Measurements from ENCODE around the gene GREM2.

GREM2 gene

DNA sequence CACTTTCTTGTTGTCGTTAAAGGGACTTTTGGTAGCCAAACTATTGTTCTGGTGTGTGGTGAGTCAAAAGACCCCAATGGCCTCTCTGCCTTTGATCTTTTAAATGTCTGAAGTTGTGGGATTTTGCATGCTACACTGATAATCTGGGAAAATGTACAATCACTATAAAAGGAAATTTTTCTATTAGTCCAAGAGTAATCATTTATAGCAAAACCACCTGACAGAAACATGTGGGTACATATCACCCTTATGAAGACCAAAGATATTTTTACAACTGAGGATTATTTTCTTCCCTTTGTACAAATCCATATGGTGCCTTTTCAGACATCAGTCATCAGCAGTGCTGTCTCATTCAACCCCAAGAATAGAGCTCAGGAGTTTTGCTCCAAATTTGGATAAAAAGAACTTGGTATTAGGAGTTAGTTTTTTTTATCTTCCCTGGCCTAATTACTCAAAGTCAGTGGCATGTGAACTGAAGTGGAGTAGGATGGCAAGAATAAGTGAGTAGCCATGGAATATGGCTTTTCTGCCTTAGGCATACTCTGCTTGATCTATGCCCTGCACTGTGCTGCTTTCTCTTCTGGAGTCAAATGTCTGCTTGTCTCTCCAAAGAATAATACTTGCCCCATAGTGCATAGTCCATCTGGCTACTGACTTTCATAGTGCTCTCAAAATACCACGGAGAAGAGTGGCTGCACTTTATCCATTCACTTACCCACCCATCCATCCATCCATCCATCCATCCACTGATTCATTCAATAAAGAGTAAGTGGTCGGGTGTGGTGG lies 13.5 kb downstream of the GREM2 start:
- FAIRE-seq (no peak), DNase-seq (ENCODE audit: insufficient read length, low spot score) (no peak)
- no peak for TF ChIP-seq POLR2A (IDR thresholded peaks at IDR 0.05; ENCODE audit: low read depth, low read length)

DNA sequence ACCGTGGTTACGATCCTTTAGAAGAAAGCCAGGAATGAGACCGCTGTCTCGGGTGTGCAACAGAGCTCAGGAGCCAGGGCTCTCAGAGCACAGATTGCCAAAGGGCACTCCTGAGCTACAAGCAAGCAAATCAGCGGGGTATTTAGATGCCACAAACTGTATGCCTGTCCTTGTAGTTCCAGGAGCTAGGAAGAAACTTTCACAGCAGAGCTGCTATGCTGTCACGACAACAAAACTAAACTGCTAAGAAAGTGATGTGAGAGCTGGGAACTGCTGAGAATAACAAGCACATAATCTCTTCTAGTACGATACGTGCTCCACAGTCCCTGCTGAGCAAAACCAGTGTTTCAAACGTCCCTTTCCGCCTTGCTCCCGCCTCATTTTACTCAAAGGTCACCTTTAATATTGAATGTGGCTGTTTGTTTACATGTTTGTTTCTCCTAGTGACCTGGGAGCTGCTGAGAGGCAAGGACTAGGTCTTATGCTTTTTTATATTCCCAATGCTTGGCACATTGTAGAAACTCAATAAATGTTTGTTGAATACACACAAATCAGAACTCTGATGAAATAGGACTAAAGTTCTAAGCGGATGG lies 14.7 kb downstream of the GREM2 start:
- no peak for DNase-seq (ENCODE audit: insufficient read length, low spot score)
- FAIRE-seq, result no peak
- no peak for TF ChIP-seq POLR2A (IDR thresholded peaks at IDR 0.05; ENCODE audit: low read depth, low read length)

DNA sequence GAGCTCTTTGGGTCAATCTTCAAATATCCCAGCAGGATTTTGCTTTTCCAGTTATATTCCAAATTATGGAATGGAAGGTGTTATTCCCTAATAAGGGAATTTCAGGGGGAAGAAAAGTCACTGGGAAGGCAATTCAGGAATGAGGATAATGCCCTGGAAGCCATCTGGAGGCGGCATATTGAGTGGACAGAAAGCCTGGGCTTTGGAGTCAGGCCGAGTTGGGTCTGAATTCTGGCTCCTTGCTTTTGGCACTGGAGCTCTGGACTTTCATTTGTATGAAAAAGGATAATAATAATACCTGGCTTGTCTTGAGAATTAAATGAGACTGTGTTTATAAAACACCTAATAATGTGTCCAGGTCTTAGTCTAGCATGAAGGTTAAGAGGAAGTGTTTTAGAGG lies 16.5 kb downstream of the GREM2 start:
- DNase-seq (ENCODE audit: insufficient read length, low spot score), result no peak
- no peak for FAIRE-seq
- no peak for TF ChIP-seq POLR2A (IDR thresholded peaks at IDR 0.05; ENCODE audit: low read depth, low read length)

DNA sequence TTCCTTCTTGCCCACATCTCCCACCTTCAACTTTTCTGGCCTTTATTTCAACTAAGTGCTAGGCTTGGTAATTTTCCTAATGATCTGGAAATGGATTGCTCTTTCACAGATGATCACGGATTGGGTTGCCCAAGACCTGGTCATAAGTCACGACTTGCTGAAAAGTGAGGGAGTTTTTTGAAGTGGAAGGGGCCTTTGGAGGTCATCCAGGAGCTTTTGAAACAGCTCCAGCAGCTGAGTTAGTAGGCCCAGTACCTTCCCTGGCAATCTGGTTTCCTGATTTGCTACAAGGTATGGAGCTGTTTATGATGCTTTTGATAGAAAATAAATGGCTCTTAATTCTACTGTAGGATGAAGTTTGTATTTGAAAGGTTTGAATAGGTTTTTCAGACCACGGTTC lies 20.4 kb downstream of the GREM2 start:
- DNase-seq (ENCODE audit: insufficient read length, low spot score), result no peak
- no peak for FAIRE-seq
- TF ChIP-seq POLR2A (IDR thresholded peaks at IDR 0.05; ENCODE audit: low read depth, low read length), result no peak

DNA sequence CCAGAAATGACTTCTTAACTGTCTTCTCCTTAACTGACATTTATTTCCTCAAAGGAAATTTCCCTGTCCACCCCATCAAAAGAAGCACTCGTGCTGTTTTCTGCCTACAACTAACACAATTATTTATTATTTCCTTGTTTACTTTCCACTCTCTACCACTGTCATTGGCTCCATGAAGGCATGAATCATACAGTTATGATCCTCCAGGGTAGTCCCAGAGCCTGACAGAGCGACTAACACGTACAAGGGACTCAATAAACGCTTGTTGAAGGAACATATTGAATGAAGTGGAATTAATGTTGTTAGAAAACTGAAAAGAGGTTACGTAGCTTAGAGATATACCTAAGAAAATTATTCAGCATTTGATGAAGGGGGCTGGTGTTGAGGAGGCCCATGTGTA lies 20.9 kb downstream of the GREM2 start:
- no peak for DNase-seq (ENCODE audit: insufficient read length, low spot score)
- no peak for TF ChIP-seq POLR2A (IDR thresholded peaks at IDR 0.05; ENCODE audit: low read depth, low read length)

DNA sequence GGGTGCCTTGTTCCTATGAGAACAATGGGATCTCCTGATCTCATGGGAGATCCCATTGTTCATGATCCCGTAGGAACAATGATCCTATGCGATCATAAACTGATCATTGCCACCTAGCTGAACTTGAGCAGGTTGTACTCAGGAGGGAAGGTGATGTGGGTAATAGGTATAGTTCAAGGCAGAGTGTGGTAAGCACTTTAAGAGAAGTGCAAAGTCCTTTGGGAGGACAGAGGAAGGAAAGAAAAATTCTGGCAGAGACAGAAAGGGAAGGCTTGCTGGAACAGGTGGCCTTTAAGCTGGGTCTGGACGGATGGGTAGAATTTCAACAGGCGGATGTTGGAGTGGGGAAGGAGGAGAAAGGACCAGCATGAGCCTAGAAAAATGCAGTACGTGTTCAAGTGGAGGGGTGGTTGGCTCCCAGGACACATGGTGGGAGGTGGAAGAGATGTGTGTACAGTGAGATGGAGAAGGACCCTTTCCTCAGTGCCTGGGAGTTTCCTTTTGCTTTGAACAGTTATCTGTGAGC lies 22.3 kb downstream of the GREM2 start:
- no peak for TF ChIP-seq POLR2A (IDR thresholded peaks at IDR 0.05; ENCODE audit: low read depth, low read length)
- FAIRE-seq, result no peak
- DNase-seq (ENCODE audit: insufficient read length, low spot score), result no peak

More for the DNA sequence above, 20.9 kb downstream of the GREM2 start:
- no peak for FAIRE-seq

DNA sequence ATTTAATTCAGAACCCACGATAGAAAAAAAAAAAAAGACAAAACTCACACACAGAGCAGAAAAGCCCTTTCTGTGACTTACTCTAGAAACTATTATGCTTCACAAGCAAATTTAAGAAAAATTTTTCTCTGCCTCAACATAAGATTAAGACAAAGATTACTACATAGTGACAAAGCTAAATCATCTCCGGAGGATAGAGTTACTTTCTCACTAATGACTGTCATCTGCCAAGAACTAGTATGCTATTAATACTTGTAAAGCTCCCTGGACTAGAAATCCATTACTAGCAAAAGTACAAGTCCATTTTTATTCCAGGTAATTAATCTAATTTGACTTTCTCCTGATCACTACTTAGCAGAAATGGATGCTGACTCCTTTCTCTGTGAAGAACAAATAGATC lies 25.9 kb downstream of the GREM2 start:
- TF ChIP-seq POLR2A (IDR thresholded peaks at IDR 0.05; ENCODE audit: low read depth, low read length), result no peak
- DNase-seq (ENCODE audit: insufficient read length, low spot score), result no peak
- FAIRE-seq, result no peak

DNA sequence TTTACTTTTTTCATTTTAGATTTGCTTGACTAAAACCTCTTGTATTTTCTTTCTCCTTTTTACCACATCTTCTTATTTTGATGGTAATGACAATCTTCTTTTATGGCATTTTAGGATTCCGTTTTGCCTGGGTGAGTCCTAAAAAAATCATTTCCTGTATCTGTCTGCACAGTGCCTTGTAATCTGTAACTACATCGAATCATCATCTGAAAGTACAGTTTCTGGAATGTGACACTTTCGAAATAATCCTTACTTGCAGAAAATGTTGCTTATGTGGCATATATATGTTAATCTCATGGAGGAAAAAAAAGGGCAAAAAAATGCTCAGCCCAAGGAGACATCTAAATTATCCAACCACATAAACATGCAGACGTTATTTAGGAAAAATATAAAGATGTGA lies 29.0 kb downstream of the GREM2 start:
- no peak for TF ChIP-seq POLR2A (IDR thresholded peaks at IDR 0.05; ENCODE audit: low read depth, low read length)
- no peak for FAIRE-seq
- DNase-seq (ENCODE audit: insufficient read length, low spot score), result no peak

DNA sequence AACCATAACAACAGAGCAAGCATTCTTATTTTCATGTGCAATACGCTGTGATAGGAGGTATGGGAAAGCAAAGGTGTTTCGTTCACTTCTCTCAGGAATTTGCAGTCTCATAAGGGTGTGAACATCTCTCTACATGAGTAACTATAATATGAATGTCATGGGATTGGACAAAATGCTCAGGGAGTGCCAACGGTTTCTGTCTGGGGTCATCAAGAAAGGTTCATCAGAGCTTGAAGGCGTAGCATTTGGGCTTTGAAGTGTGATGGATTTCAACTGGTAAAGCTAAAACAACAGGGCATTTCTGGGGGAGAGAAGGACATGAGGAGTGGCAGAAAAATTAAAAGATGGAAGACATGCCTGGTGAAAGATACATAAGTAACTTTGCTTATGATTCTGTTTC lies 32.4 kb downstream of the GREM2 start:
- TF ChIP-seq POLR2A (IDR thresholded peaks at IDR 0.05; ENCODE audit: low read depth, low read length), result no peak
- FAIRE-seq (no peak), DNase-seq (ENCODE audit: insufficient read length, low spot score) (no peak)

DNA sequence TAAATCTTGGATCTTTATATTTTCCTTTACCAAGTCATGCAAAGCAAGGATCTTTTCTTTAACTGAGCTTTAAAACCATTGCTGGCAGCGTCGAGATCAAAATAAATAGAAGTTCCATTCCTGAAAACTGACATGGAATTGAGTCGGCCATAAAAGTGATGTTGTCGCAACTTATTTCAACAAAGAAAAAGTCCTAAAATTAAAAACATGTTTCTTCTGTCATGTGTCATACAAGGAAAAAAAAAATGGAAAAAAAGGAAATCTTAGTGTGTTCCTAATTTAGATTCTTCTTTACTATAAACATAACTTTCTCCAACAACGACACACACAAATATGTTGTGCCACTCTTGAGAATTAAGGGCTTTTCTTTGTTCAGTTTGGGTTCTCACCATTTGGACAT lies 34.9 kb downstream of the GREM2 start:
- FAIRE-seq, result no peak
- no peak for TF ChIP-seq POLR2A (IDR thresholded peaks at IDR 0.05; ENCODE audit: low read depth, low read length)
- DNase-seq (ENCODE audit: insufficient read length, low spot score), result no peak

DNA sequence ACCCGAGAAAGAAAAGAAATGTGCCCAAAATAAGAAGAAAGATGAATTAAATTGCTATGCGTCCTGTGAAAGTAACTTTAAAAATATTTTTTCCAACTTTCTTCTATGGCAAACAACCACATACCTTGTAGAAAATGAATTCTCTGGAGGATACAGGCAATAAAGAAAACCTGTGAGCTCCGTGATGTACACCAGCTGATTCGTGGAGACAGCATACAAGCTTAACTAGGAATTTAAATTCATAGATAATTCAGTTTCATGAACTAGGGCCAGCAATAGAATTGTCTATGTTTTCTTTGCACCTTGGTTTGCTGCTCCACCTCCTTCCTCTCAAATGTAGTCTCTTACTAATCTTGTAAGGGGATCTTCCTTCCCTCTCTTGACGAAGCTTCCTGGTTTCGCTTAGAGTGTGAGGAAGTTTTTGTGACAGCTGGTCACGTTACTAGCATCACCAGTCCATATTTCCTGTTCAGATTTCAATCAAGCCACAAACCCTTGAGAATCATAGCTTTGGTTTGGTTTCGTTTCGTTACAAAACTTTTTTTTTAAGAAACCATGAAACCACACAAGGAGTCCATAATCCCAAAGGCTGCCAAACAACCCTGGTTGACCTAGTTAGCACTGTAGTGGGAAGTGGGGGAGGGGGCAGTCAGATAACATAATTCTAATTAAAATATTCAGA lies 35.8 kb downstream of the GREM2 start:
- peak; percentile 75 for FAIRE-seq
- TF ChIP-seq POLR2A (IDR thresholded peaks at IDR 0.05; ENCODE audit: low read depth, low read length), result no peak
- DNase-seq (ENCODE audit: insufficient read length, low spot score), result peak; percentile 24

DNA sequence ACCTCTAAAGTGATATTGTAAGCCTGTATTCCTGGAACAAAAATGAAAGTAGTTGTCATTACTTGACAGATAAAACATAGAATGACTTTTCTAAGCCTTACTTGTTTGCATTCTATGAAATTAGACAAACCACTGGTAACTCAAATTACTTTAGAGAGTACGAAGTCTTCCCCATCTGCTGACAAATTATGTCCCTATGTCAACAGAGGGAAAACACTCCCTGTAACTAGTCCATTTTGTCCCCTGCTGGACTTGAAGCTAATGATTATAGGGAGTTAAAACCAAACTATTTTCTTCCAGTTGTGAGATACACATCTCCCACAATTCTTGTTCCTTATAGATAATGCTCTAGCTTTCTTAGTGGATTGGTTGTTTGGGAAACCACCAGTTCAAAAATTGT lies 39.6 kb downstream of the GREM2 start:
- DNase-seq (ENCODE audit: insufficient read length, low spot score) (no peak), FAIRE-seq (no peak)
- no peak for TF ChIP-seq POLR2A (IDR thresholded peaks at IDR 0.05; ENCODE audit: low read depth, low read length)

DNA sequence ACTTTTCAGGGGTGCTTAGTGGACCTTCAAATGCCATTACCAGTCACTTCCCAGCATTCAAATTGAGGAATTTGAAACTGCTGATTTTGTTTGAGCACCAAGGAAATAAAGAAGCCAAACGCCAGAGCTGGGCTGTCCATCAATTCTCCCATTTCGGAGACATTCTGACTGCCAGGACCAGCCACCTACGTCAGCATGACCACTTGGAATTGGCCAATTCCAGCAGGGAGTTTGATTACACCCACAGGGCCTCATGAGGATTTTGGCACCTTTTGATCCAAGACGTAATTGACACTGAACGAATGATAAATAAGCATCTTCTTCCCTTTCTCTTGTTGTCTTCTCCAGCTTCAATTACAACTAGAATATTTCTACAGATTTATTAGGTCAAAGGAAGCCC lies 40.2 kb downstream of the GREM2 start:
- FAIRE-seq, result no peak
- TF ChIP-seq POLR2A (IDR thresholded peaks at IDR 0.05; ENCODE audit: low read depth, low read length), result no peak
- no peak for DNase-seq (ENCODE audit: insufficient read length, low spot score)

DNA sequence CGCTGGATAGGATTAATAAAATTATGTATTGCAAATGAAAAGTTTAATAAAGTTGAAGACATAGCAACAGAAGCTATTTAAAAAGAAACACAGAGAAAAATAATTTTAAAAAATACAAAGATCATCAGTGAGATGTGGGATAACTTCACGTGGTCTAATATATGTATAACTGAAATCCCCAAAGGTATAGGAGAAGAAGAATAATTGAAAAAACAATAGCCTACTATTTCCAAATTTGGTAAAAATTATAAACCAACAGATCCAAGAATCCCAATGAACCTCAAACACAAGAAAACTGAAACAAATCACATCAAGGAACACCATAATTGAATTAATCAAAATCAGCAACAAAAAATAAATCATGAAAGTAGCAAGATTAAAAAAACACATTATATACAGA lies 44.9 kb downstream of the GREM2 start:
- DNase-seq (ENCODE audit: insufficient read length, low spot score), result no peak
- no peak for FAIRE-seq
- no peak for TF ChIP-seq POLR2A (IDR thresholded peaks at IDR 0.05; ENCODE audit: low read depth, low read length)

Data from H54 (cell line).